Adrenal gland (tissue), 5 donors: ENCODE results near the gene ARHGEF7.

Source experiments
- POLR2A ChIP-seq, 2 donors: fragments of 450-650 bp; IDR thresholded peaks; one replicate each; pipeline ENCODE4 v1.6.1; 2017; ENCODE audit warnings: antibody characterized with exemption in 2 of 2, mild to moderate bottlenecking in 2 of 2, moderate library complexity in 1 of 2
- TF ChIP-seq, protein P1 (sequence below), 6 experiments: fragments of 450-650 bp in 4 of 6; fragments of 200-600 bp in 2 of 6; sonication (generic) in 1 of 6; IDR thresholded peaks; 1 replicate in 5 of 6; 2 replicates in 1 of 6; pipeline versions ENCODE4 v1.5.1 to v1.8.0; 2016 to 2021; ENCODE audit warnings: antibody characterized with exemption in 6 of 6, mild to moderate bottlenecking in 2 of 6, moderate library complexity in 1 of 6
- donor health status: DM: no; HTN: no; CAD: no.

DNA sequence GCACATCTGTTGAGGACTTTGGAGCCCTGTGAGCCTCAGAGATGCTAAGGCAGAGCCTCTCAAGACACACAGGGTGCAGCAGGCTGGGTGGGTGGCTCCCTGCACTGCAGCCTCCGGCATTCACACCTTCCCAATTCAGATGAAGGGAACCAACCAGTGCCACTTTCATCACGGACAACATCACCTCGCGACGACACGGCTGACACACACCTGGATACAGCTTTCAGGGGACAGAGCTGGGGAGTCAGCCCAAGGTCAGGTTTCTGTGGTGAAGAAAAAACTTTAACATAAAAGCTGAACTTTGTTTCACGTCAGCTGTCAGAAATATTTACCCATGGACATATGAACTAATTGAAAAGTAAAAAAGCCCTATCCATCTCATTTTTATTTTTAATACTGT is 24.9 kb upstream of the ARHGEF7 start:
- TF ChIP-seq, protein P1, sequence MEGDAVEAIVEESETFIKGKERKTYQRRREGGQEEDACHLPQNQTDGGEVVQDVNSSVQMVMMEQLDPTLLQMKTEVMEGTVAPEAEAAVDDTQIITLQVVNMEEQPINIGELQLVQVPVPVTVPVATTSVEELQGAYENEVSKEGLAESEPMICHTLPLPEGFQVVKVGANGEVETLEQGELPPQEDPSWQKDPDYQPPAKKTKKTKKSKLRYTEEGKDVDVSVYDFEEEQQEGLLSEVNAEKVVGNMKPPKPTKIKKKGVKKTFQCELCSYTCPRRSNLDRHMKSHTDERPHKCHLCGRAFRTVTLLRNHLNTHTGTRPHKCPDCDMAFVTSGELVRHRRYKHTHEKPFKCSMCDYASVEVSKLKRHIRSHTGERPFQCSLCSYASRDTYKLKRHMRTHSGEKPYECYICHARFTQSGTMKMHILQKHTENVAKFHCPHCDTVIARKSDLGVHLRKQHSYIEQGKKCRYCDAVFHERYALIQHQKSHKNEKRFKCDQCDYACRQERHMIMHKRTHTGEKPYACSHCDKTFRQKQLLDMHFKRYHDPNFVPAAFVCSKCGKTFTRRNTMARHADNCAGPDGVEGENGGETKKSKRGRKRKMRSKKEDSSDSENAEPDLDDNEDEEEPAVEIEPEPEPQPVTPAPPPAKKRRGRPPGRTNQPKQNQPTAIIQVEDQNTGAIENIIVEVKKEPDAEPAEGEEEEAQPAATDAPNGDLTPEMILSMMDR (IDR thresholded peaks at IDR 0.05), result no peak
- TF ChIP-seq POLR2A (IDR thresholded peaks at IDR 0.05), result no peak
